ENCODE measurements around the gene TRANK1. TPM values are rescaled to one million over a fixed set of nuclear protein-coding genes. Genes with fewer than 3 reads are reported as not detected.

The TRANK1 gene
- total RNA-seq, 4 donors from 2014 or later = 2.5 to 4.8 (median 3.7) TPM

DNA sequence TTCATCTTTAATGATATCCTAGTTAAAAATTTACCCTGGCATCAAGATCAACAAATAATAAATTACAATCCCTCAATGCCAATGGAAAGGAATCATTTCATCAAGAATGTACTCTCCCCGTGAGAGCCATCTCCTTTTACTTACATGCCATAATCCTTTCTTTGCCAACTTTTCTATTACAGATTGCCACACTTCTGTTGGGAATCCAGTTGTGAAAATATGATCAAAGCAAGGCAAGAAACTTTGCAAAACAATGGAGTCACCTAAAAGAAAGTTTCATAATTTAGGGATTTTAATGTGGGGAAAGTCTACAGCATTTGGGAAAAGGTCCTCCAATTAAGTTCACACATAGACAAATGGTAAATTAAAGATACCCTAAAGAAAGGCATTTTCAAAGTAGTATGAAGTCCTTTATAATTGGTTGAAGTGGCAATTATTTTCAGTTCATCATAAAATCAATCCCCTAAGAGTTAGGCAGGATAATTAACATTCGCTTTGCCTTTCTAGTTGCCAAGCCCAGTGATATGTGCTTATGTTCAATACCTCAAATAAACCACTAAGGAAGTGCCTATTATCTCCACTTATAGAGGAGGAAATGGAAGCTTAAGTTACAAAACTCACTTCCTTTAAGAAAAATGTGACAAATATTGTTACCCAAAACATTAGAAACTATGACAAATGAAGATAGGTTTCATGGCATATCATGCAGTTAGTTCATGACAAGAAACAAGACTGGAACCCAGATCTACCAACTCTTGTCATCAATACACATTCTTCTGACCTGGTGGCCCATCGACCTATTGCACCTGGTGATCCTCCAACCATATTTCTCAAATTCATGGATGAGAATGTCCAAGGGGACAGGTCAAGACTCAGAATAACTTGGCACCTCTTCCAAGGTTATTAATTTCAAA lies 49.1 kb downstream of the TRANK1 start:
- TF ChIP-seq POLR2AphosphoS5 (IDR thresholded peaks at IDR 0.05) = no peak
- TF ChIP-seq, protein P1, sequence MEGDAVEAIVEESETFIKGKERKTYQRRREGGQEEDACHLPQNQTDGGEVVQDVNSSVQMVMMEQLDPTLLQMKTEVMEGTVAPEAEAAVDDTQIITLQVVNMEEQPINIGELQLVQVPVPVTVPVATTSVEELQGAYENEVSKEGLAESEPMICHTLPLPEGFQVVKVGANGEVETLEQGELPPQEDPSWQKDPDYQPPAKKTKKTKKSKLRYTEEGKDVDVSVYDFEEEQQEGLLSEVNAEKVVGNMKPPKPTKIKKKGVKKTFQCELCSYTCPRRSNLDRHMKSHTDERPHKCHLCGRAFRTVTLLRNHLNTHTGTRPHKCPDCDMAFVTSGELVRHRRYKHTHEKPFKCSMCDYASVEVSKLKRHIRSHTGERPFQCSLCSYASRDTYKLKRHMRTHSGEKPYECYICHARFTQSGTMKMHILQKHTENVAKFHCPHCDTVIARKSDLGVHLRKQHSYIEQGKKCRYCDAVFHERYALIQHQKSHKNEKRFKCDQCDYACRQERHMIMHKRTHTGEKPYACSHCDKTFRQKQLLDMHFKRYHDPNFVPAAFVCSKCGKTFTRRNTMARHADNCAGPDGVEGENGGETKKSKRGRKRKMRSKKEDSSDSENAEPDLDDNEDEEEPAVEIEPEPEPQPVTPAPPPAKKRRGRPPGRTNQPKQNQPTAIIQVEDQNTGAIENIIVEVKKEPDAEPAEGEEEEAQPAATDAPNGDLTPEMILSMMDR (IDR thresholded peaks at IDR 0.05) = no peak
- no peak for TF ChIP-seq EP300 (IDR thresholded peaks at IDR 0.05)
- no peak for TF ChIP-seq POLR2A (IDR thresholded peaks at IDR 0.05)
- Histone ChIP-seq H3K27ac (no peak overlapping the region), H3K9me3 (no peaks in the 10 kb centered on the region), H3K27me3 (no peaks in the 10 kb centered on the region), H3K4me3 (no peak overlapping the region), H3K36me3 (peaks cover 34% of the 10 kb centered on the region), H3K4me1 (peaks cover 3% of the 10 kb centered on the region)
- 64% methylated on average over 3 of the region's 3 CpGs for WGBS
- DNase-seq (ENCODE audit: low spot score in 2 of 2) = no peak

DNA sequence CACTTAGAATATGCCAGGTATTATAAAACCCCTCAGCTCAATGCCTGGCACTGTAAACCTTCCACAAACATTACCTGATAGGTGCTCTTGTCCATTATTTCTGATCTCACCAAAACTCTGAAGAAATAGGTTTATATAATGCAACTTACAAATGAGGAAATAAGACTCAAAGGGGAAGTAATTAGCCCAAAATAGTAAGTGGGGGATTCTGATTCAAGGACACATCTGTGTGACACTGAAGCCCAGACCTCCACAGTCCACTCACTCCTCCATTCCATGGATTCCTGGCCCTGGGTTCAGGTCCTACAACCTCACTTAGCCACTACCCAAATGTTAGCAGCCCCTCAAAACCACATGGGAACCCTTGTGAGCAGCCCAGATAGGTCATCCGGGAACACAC lies 49.9 kb downstream of the TRANK1 start:
- Histone ChIP-seq H3K9me3 (no peaks in the 10 kb centered on the region), H3K27me3 (no peaks in the 10 kb centered on the region), H3K27ac (no peak overlapping the region), H3K4me3 (no peak overlapping the region), H3K36me3 (peaks cover 42% of the 10 kb centered on the region), H3K4me1 (peaks cover 3% of the 10 kb centered on the region)
- WGBS = 93% methylated on average over 1 of the region's 1 CpG
- DNase-seq (ENCODE audit: low spot score in 2 of 2) = no peak
- TF ChIP-seq POLR2AphosphoS5 (IDR thresholded peaks at IDR 0.05) (no peak), EP300 (IDR thresholded peaks at IDR 0.05) (no peak), POLR2A (IDR thresholded peaks at IDR 0.05) (no peak)
- TF ChIP-seq, protein P1 (IDR thresholded peaks at IDR 0.05) = no peak

DNA sequence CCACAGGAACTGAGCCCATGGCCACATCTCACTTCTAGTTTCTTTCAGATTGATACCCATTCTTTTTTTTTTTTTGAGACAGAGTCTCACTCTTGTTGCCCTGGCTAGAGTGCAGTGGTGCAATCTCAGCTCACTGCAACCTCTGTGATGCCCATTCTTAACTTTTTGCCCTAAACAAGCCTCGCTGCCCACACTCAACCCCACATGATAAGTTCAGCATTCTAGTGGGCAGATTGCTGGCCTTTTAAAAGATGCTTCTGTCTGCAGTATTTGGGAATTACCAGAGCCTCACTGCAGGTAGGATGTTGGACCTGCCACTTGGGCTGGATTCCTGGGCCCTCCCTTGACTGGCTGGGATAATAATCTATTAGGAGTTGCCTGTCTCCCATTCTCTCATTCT lies 51.0 kb downstream of the TRANK1 start:
- TF ChIP-seq, protein P1 (IDR thresholded peaks at IDR 0.05) = no peak
- TF ChIP-seq EP300 (IDR thresholded peaks at IDR 0.05) (no peak), POLR2A (IDR thresholded peaks at IDR 0.05) (no peak), POLR2AphosphoS5 (IDR thresholded peaks at IDR 0.05) (no peak)
- Histone ChIP-seq H3K27ac (no peak overlapping the region), H3K4me3 (no peak overlapping the region), H3K9me3 (no peaks in the 10 kb centered on the region), H3K36me3 (peaks cover 47% of the 10 kb centered on the region), H3K27me3 (no peaks in the 10 kb centered on the region), H3K4me1 (peaks cover 3% of the 10 kb centered on the region)
- no peak for DNase-seq (ENCODE audit: low spot score in 2 of 2)
- WGBS = 100% methylated on average over 1 of the region's 1 CpG

DNA sequence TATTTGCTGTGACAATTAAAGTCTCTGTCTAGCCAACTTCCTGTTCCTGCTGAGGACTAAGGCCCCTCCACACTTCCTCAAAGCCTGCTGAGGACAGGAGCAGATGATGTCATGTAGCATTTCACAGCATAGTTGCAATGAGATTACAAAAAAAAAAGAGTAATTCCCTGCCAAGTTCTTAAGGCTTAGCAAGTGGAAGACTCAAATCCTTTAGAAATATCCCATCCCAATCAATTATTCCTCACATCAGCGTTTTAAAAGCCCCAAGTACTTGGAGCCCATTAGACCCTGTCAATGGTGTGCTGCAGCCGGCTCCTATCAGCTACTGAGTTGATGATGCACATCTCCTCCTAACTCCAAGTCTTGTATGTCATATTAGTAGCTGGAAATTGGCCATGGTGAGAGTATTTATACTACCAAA lies 51.7 kb downstream of the TRANK1 start:
- Histone ChIP-seq H3K4me1 (peaks cover 3% of the 10 kb centered on the region), H3K4me3 (no peak overlapping the region), H3K9me3 (no peaks in the 10 kb centered on the region), H3K27ac (no peak overlapping the region), H3K27me3 (no peaks in the 10 kb centered on the region), H3K36me3 (peaks cover 49% of the 10 kb centered on the region)
- DNase-seq (ENCODE audit: low spot score in 2 of 2) = no peak
- 97% methylated on average over 2 of the region's 2 CpGs for WGBS
- TF ChIP-seq EP300 (IDR thresholded peaks at IDR 0.05) (no peak), POLR2AphosphoS5 (IDR thresholded peaks at IDR 0.05) (no peak), POLR2A (IDR thresholded peaks at IDR 0.05) (no peak)
- TF ChIP-seq, protein P1 (IDR thresholded peaks at IDR 0.05) = no peak

DNA sequence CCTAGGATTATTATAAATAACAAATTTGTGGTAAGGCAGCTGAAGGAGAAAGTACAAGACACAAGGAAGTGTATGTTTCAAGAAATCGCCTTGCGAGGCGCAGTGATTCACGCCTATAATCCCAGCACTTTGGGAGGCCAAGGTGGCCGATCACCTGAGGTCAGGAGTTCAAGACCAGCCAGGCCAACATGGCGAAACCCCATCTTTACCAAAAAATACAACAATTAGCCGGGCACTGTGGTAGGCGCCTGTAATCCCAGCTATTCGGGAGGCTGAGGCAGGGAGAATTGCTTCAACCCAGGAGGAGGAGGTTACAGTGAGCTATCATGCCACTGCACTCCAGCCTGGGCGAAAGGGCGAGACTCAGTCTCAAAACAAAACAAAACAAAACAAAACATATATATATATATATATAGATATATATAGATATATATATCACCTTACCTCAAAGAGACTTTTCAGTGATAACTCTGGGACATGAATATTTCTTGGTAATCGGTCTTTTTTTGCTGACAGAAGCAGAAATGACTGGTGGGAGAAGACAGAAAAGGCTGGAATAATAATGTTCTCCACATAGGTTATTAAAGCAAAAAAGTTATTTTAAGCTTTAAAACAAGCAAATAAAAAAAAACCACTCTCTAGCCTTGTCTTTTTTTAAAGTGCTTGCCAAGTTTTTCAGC lies 52.3 kb downstream of the TRANK1 start:
- Histone ChIP-seq H3K4me1 (peaks cover 3% of the 10 kb centered on the region), H3K27me3 (no peaks in the 10 kb centered on the region), H3K36me3 (peaks cover 45% of the 10 kb centered on the region), H3K27ac (no peak overlapping the region), H3K4me3 (no peak overlapping the region), H3K9me3 (no peaks in the 10 kb centered on the region)
- DNase-seq (ENCODE audit: low spot score in 2 of 2) = no peak
- 92% methylated on average over 12 of the region's 12 CpGs for WGBS
- no peak for TF ChIP-seq EP300 (IDR thresholded peaks at IDR 0.05)
- TF ChIP-seq, protein P1 (IDR thresholded peaks at IDR 0.05) = no peak
- TF ChIP-seq POLR2A (IDR thresholded peaks at IDR 0.05) = no peak
- no peak for TF ChIP-seq POLR2AphosphoS5 (IDR thresholded peaks at IDR 0.05)

Data from suprapubic skin (tissue), 4 donors.